AG10803 (cell line): Measurements from ENCODE around the gene BUD23.

Source experiments
- DNase-seq: peaks from one replicate; pipeline ENCODE4 v3.0.0; 2010; ENCODE audit warnings: low read depth
- H3K4me3 ChIP-seq: 2 replicates; pipeline ENCODE4 v1.5.1; 2011; ENCODE audit warnings: mild to moderate bottlenecking, low read length, control low read depth
- TF ChIP-seq, protein P1 (sequence below): conservative IDR thresholded peaks from 2 replicates; pipeline ENCODE4 v1.5.1; 2011; ENCODE audit warnings: mild to moderate bottlenecking, low read length, control low read depth, inconsistent platforms

Gene BUD23

DNA sequence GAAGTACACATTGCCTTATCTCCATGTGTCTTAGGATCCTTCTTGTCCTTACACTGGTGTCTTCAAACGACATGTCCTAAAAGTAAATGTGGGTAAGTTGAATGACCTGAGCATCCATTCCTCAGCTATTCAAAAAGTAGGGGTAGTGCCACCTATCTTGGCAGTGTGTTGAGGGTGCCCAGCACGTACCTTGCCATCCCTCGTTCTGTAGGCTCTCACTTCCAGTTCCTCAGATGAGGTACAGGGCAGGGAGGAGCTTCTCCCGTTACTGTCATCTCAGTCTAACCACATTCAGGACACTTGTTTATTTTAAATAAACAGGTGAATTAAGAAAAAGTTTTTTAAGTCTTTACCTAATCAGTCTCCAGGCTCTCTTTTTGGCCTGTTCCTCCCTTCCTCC, 13.0 kb downstream of the BUD23 start:
- H3K4me3 ChIP-seq = no peak overlapping the region
- no peak for DNase-seq
- TF ChIP-seq, protein P1, sequence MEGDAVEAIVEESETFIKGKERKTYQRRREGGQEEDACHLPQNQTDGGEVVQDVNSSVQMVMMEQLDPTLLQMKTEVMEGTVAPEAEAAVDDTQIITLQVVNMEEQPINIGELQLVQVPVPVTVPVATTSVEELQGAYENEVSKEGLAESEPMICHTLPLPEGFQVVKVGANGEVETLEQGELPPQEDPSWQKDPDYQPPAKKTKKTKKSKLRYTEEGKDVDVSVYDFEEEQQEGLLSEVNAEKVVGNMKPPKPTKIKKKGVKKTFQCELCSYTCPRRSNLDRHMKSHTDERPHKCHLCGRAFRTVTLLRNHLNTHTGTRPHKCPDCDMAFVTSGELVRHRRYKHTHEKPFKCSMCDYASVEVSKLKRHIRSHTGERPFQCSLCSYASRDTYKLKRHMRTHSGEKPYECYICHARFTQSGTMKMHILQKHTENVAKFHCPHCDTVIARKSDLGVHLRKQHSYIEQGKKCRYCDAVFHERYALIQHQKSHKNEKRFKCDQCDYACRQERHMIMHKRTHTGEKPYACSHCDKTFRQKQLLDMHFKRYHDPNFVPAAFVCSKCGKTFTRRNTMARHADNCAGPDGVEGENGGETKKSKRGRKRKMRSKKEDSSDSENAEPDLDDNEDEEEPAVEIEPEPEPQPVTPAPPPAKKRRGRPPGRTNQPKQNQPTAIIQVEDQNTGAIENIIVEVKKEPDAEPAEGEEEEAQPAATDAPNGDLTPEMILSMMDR = no peak

DNA sequence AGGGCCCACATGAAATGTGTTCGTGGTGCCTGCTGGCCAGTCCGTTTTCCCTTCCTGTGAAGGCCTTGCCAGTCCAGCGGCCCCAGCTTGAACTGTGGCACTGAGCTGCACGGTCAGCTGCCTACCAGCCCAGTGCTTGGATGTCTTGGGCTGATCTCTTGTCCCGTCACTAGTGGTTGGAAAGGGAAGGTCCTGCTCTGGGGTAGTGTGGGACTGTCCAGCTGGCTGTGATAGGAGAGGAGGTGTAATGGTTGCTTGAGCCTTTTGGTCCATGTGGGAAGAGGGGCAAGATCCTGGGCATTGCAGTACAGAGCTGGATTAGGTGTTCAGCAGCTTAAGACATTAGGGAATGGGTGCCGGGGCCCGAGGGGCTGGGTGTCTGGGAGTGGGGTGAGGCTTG, 15.0 kb downstream of the BUD23 start:
- TF ChIP-seq, protein P1 = no peak
- no peak for DNase-seq
- no peak overlapping the region for H3K4me3 ChIP-seq

DNA sequence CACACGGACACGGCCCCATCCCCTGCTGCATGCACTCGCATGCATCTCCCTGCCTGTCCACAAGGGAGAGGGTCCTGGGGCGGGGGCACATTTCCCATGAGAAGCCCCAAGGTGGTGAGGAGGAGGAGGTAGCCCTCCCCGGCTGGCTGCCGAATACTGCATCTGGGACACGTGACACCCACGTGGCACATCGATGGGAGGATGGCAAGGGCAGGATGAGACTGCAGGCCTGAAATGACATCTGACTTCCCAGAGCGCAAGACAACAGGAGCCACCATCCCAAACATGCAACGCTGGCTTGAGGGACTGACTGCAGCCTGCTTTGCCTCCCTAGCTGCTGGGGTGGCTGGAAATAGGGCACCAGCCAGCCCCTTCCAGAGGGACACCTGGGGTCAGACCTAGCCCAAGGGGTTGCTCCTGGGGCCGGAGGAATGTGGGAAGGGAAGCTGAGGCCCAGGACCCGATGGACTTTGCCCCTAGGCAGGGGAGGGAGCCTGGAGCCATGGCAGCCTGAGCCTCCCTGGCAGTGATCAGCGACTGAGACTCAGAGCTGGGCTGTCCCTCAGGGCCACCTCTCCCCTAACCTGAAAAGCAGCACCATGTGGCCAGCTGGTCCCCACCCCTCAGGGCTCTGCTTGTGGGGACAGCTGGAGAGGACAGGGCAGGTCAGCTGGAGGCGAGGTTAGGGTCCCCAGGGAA, 16.1 kb downstream of the BUD23 start:
- DNase-seq = no peak
- TF ChIP-seq, protein P1 = no peak
- H3K4me3 ChIP-seq = no peak overlapping the region

DNA sequence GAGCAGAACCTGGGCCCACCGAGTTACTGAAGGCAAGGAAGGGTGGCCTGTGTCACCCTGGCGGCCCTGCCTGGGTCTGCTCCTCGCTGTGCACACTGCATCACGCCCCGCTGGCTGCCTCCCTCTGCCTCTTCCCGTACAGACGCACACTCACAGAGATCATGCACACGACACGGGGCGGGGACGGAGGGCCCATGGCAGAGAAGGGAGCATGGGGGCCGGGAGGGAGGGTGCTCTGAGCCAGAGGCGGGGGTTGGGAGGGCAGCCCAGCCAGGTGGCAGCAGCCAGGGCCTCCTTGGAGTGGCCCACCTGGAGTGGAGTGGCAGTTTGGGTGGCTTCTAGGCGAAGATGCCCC, 16.6 kb downstream of the BUD23 start:
- no peak overlapping the region for H3K4me3 ChIP-seq
- TF ChIP-seq, protein P1 = no peak
- no peak for DNase-seq

DNA sequence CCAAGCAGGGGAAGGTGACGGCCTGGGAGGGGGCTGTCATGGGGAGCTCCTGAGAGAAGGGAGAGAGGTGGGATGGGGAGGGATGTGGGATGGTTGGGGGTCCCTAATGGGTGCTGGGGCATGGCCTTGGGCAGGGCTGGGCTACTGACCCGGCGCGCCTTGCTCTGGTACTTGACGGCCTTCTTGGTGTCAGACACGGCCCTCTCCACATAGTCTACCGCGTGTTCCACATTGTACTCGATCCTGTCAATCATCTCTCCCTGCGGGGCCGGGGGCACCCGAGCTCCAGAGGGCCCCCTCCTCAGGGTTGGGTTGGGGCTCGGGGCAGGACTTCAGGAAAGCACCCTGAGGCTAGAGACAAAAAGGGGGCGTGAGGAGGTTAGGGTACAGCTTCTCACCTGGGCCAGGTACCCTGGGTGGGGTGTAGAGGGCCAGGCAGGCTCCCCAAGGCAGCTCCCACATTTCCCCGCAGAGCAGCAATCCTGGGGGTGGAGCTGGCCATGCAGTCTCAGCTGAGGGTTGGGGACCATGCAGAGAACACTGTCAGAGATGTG, 17.3 kb downstream of the BUD23 start:
- TF ChIP-seq, protein P1 = no peak
- DNase-seq = no peak
- H3K4me3 ChIP-seq = no peak overlapping the region

DNA sequence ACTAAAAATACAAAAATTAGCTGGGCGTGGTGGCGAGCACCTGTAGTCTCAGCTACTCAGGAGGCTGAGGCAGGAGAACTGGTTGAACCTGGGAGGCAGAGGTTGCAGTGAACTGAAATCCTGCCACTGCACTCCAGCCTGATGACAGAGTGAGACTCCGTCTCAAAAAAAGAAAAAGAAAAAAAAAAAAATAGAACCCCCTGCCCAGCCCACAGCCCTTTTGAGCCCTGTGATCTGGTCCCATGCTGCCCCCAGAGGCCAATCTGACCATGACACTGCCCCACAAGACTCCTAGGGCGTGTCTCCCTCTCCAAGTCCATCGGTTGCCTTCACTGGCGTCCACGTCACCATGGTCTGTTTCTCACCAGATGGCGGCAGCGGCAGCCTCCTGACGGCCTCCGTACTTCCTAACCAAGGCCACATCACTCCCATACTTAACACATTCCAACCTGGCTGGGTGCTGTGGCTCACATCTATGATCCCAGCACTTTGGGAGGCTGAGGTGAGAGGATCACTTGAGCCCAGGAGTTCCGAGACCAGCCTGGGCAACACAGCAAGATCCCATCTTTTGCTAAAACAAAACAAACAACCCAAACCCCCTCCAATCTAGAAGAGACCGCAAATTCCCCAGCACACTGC, 18.1 kb downstream of the BUD23 start:
- TF ChIP-seq, protein P1 = peak; percentile 65
- DNase-seq = peak; percentile 82
- no peak overlapping the region for H3K4me3 ChIP-seq

DNA sequence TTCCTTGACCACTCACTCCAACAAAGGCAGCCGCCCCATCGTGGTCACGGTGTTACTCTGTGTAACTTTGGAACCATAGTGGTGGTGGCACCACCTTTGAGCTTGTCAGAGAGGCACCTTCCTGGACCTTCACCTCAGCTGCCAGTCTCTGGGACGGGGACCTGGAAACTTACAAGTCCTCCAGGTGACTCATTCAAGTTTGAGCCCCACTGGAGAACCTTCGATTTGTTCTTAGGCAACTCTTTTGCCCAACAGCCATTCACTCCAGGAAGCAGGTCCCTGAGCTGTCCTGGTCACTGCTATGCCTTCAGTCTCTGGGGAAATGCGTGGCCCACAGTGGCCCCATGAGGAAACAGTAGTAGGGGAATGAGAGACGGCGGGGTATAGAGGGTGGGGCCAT, 18.8 kb downstream of the BUD23 start:
- TF ChIP-seq, protein P1 = no peak
- H3K4me3 ChIP-seq = no peak overlapping the region
- no peak for DNase-seq
